HT-29 (cell line): Measurements from ENCODE around the gene C4B. TPM values are rescaled to one million over a fixed set of nuclear protein-coding genes. Genes with fewer than 3 reads are reported as not detected.
"Not testable (repeated sequence)": the region's sequence is repeated elsewhere in the genome, so short reads cannot be mapped to it uniquely, and the experiment has no call there.

Source experiments
- DNase-seq: peaks from one replicate; pipeline ENCODE4 v3.0.0-alpha.2; 2015; ENCODE audit warnings: low spot score
- total RNA-seq: library from RNA; depleted of rRNA; stranded (reverse); fragments of >200 nt; shearing (Covaris generic); gene quantifications from 2 replicates; pipeline ENCODE4 v1.2.3, GENCODE V29; 2014

Gene C4B
- total RNA-seq, 1 experiment from 2014 or later: 1.9 TPM

DNA sequence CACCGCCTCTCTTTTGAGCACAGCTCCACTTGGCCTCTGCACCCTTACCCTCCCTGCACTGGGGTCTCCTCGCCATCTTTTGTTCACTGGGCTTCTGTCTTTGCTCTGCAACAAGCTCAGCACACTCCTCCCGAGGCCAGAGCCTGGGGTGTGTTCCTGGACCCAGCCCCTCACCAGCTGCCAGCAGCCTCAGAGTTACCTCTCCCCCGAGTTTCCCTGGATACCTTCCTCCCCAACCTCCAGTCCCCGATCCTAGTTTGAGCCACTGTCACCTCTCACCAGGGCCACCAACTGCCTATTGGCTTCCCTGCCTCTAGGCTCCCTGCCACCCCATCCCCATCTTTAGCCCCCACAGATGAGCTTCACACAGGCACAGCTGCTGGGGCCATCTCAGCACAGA is 36.0 kb downstream of the C4B start:
- DNase-seq: no peak

- not testable (repeated sequence) for DNase-seq
Observed at GRCh38 chr6:32052626-32053025, 38.0 kb downstream of the C4B start.

DNA sequence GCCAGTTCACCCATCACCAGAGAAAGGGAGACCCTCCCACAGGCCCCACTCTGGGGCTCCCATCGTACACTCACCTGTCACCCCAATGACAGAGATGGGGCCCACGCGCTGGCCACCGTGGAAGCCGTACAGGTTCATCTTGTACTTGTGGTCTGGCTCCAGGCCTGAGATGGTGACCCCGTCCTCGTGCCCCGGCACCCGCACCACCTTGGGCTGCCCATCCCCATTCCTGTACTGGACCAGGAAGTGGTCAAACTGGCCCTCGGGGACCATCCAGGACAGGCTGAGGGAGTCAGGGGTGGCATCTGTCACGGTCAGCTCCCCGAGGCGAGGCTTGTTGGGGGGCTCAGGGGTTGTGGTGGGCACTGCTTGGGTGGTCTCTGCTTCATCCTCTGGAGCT is 38.7 kb downstream of the C4B start:
- DNase-seq: not testable (repeated sequence)

- DNase-seq: not testable (repeated sequence)
Observed at GRCh38 chr6:32055756-32056155, 41.2 kb downstream of the C4B start.

- no peak for DNase-seq
Observed at GRCh38 chr6:32056254-32056653, 41.7 kb downstream of the C4B start.

DNA sequence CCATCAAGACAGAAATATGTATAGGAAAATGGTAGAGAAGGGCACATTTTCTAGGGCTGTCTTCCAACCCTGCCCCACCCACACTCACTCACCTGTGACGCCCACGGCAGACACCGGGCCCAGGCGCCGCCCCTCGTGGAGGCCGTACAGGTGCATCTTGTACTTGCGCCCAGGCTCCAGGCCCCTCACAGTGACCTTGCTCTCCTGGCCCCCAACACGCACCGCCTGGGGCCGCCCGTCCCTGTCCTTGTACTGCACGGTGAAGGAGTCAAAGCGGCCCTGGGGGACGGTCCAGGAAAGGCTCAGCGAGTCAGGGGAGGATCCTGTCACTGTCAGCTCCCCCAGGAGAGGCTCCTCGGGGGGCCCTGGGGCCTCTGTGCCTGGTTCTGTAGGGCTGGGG is 43.4 kb downstream of the C4B start:
- no peak for DNase-seq

- DNase-seq: no peak
Observed at GRCh38 chr6:32058511-32058963, 43.9 kb downstream of the C4B start.

DNA sequence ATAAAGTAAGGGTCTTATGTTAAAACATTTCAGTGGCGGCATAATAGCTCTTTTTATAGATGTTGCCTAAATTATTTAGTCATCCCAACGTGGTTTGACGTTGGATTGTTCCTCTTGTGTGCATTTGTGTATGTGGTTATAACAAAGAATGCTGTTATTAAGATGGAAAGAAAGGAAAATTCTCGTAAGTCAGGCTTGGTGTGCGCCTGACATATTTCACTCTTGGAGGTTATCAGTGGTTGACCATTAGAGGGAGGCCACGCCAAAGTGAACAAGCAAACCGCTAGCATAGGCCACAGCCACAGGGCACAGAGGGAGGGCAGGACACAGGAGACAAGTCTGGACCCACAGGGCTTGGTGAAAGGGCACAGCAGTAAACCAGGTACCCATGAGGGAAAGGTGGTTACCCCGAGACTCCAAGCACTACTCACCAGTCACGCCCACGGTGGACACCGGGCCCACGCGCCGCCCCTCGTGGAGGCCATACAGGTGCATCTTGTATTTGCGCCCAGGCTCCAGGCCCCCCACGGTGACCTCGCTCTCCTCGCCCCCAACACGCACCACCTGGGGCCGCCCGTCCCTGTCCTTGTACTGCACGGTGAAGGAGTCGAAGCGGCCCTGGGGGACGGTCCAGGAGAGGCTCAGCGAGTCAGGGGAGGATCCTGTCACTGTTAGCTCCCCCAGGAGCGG is 46.5 kb downstream of the C4B start:
- no peak for DNase-seq

GRCh38 chr6:32064706-32065105 is 50.1 kb downstream of the C4B start:
- DNase-seq: no peak

- DNase-seq: not testable (repeated sequence)
Observed at GRCh38 chr6:32067521-32067920, 52.9 kb downstream of the C4B start.

- not testable (repeated sequence) for DNase-seq
Observed at GRCh38 chr6:32068315-32068714, 53.7 kb downstream of the C4B start.

DNA sequence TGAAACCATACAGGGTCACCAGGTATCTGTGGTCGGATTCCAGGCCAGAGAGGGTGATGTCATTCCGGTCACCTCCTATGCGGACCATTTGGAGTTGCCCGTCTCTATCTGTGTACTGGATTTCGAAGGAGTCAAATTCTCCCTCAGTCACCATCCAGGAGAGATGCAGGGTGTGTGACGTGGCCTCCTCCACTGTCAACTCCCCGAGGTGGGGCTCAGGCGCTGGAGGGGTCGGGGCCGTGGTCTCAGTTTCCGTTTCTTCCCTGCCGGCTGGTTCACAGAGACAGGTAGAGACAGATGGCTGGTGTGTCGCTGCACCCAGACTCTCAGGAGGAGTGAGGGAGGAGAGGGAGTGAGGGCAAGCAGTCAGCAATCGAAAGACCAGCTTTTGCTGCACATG is 54.3 kb downstream of the C4B start:
- DNase-seq: no peak

DNA sequence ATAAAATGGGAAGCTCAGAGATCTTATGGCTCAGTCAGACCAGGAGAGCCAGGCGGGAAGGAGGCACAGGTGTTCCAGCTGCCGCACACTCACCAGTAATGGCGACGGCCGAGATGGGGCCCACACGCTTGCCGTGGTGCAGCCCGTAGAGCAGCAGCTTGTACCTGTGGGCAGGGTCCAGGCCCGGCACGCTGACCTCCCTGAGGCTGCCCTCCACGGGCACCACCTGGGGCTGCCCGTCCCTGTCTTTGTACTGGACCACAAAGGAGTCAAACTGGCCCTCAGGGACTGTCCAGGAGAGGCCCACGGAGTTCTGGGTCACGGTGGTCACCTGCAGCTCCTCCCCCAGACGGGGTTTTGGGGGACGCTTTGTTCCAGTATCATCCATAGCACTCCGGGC is 54.9 kb downstream of the C4B start:
- no peak for DNase-seq

DNA sequence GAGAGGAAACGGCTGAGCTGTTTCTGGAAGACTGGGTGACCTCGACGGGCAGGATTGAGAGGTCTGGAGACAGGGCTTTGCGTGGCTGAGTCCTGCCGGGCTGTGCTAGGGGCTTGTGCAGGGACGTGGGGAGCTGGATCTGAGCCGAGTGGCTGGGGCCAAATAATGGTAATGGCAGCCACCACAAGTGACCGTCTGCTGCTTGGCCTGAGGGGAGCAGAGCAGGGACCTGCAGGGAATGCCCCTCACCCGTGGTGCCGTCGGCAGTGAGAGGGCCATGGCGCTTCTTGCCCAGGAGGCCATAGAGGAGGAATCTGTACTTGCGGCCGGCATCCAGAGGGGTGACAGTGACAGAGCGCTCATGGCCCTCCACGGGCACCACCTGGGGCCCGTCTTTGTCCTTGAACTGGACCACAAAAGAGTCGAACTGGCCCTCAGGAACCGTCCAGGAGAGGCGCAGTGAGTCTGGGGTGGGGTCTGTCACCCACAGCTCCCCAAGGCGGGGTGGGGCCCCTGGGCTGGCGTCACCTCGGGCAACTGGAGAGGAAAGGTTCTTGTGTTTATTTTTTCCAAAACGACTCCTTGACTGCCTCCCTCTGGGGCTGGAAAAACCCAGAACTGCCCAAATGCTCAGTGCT is 55.4 kb downstream of the C4B start:
- no peak for DNase-seq

DNA sequence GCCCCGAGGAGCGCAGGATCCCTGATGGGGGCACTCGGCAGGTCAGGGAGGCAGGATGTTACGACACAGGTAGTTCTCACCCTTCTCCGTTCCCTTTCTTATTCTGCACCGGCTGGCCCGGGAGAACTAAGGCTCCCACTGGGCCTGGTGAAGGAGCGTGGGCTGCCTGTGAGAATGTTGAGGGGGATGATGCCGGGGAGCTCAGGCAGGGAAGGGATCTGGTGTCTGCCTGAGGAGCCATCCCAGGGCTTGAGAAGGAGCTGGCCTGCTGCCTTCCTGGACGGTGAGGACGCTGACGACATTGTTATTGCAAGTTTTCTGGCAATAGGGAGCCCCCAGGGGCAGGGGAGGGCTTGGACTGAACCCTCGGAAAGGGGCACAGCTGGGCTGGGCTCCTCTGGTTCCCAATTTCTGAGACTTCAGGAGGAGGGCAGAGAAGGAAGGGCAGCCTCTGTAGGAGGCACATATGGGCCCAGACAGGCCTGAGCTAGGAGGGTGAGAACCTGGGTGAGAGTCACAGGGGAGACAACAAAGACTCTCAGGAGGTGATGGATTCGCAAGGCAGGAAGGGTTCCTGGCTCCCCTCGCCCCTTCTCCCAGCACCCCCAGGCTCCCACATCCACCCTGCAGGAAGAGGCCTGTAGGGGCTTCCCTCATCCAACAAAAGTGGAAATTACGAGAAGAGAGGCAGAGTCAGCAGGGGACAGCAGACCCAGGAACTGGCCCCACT is 56.4 kb downstream of the C4B start:
- no peak for DNase-seq

GRCh38 chr6:32073101-32073500 is 58.5 kb downstream of the C4B start:
- no peak for DNase-seq

GRCh38 chr6:32073613-32074012 is 59.0 kb downstream of the C4B start:
- no peak for DNase-seq

DNA sequence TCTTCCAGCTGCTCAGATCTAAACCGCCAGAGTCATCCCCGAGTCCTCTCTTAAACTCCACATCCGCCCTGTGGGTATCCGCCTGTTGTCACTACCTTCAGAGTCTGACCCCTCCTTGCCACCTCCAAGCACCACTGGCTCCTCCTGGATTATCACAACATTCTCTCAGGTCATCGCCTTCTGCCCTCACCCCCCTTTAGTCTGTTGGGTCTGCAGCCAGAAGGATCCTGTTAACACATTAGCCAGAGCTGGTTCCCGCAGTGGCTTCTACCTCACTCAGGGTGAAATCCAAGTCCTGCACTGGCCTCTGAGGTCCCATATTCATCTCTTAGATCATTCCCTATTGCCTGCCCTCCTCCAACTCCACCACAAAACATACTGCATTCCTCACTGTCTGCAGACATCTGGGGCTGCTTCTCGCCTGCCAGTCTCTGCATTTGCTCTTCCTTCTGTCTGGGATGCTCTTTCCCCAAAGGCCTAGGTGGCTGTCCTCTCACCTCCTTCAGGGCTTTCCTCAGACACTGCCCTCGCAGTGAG is 60.5 kb downstream of the C4B start:
- no peak for DNase-seq

- no peak for DNase-seq
Observed at GRCh38 chr6:32075781-32076180, 61.2 kb downstream of the C4B start.

DNA sequence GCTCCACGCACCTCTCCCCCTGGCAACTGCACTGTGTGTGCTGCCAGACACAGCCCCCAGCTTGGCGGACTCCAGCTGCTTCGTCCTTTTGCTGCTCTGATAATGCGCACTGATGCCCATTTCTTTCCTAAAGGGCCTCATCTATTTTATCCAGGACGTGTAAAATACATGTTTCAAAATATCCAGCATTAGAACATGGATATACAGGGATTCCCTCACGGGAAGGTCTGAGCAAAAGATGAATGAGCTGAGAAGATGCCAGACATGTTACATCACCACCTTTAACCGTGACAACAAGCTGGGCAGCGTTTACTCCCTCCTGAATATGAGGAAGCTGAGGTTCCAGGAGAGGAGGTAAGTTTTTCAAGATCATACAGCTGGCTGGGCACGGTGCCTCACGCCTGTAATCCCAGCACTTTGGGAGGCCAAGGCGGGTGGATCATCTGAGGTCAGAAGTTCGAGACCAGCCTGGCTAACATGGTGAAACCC is 61.8 kb downstream of the C4B start:
- no peak for DNase-seq

DNA sequence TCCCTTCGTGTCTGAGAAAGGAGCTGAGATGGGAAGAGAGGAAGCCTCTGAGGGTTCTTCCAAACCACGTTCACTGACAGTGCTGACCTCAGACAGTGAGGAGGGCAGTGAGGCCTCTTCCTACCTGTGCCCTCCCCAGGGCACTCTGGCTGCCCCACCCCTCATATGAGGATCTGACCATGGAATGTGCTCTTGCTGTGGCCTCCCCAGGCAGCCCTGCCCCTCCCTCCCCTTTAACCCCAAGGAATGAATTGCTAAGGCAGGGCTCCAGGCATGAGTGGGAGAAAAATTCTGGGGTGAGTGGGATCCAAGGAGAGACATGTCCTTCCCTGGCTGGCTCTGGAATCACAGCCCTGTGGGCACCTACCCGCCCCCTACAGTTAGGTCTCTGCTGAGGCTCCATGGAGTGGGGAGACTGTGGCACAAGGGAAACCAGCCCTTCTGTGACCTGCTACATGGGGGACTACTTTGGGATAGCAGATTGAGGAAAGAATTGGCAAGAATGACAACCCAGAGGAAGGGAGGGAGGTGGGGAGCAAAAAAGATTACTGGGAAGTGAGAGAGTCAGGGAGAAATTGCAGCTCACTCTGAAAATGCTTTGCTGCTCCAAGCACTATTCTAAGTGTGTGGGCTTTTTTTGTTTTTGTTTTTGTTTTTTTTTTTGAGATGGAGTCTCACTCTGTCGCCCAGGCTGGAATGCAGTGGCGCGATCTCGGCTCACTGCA is 65.1 kb downstream of the C4B start:
- DNase-seq: no peak
